GM13976 (cell line): ENCODE data around the gene PSMD10.

Experiments used
- DNase-seq: peaks from one replicate; pipeline ENCODE4 v3.0.0; 2012; ENCODE audit warnings: low spot score
- CTCF ChIP-seq: IDR thresholded peaks from 2 replicates; pipeline ENCODE4 v1.5.1; 2012; ENCODE audit warnings: borderline replicate concordance, mild to moderate bottlenecking; ENCODE audit not compliant: insufficient read depth; ENCODE audit errors: extremely low read depth, missing control alignments, control extremely low read depth
- in situ Hi-C: fragments of 300-500 bp; cut with MboI; formaldehyde crosslinking; loops from one replicate; pipeline ENCODE4 v1.12.0; 2022; ENCODE audit warnings: low sequenced_read_pairs, mixed read lengths, inconsistent platforms; ENCODE audit not compliant: unreplicated experiment

Gene PSMD10

GRCh38 chrX:108117988-108118387, 26.6 kb upstream of the PSMD10 start:
- TF ChIP-seq CTCF: no peak
- in situ Hi-C loops: no loop called here
- DNase-seq: no peak

GRCh38 chrX:108114541-108114940, 23.2 kb upstream of the PSMD10 start:
- TF ChIP-seq CTCF: no peak
- in situ Hi-C loops: no loop called here
- DNase-seq: no peak

- in situ Hi-C loops: no loop called here
- no peak for DNase-seq
- TF ChIP-seq CTCF: no peak
Measured at GRCh38 chrX:108105473-108105872, 14.1 kb upstream of the PSMD10 start.

GRCh38 chrX:108097380-108097779, 6.0 kb upstream of the PSMD10 start:
- in situ Hi-C loops: no loop called here
- no peak for TF ChIP-seq CTCF
- no peak for DNase-seq

GRCh38 chrX:108091878-108092291, 543 bp upstream of the PSMD10 start:
- DNase-seq: no peak
- in situ Hi-C loops: no loop called here
- TF ChIP-seq CTCF: no peak

GRCh38 chrX:108090491-108091263, 665 bp downstream of the PSMD10 start:
- TF ChIP-seq CTCF: no peak
- in situ Hi-C loops: no loop called here

GRCh38 chrX:108088511-108088910, 2.8 kb downstream of the PSMD10 start:
- in situ Hi-C loops: no loop called here
- DNase-seq: no peak
- no peak for TF ChIP-seq CTCF

More at GRCh38 chrX:108090491-108091263, 665 bp downstream of the PSMD10 start:
- no peak for DNase-seq
